Upper lobe of left lung (tissue), 4 donors: ENCODE measurements around the gene BROX.

Experiments
- CTCF ChIP-seq, 6 experiments: fragments of 450-650 bp in 4 of 6; fragments of 200-600 bp in 2 of 6; sonication (generic) in 2 of 6; IDR thresholded peaks; one replicate each; pipeline ENCODE4 v1.5.1; 2016 to 2019; ENCODE audit warnings: antibody characterized with exemption in 6 of 6
- POLR2A ChIP-seq, 4 donors: fragments of 450-650 bp; IDR thresholded peaks; one replicate each; pipeline ENCODE4 v1.5.1; 2016 to 2017; ENCODE audit warnings: antibody characterized with exemption in 4 of 4, mild to moderate bottlenecking in 2 of 4
- POLR2AphosphoS5 ChIP-seq, 2 donors: sonication (generic); formaldehyde crosslinking; IDR thresholded peaks; one replicate each; pipeline ENCODE4 v1.5.1; 2017; ENCODE audit warnings: antibody characterized with exemption in 2 of 2

- TF ChIP-seq CTCF (IDR thresholded peaks at IDR 0.05) (no peak), POLR2AphosphoS5 (IDR thresholded peaks at IDR 0.05) (no peak), POLR2A (IDR thresholded peaks at IDR 0.05) (no peak)
Measured at GRCh38 chr1:222736470-222736869, 24.1 kb downstream of the BROX start.
